H1 (cell line): ENCODE results near the gene KCMF1. TPM values are rescaled to one million over a fixed set of nuclear protein-coding genes. Genes with fewer than 3 reads are reported as not detected.

ENCODE experiments used
- CTCF ChIA-PET: fragments of 300-600 bp; sonication (Branson Sonifier 250); formaldehyde crosslinking; loops from one replicate; lab custom pipeline; 2021; ENCODE audit not compliant: partially characterized antibody; lab: Charles Lee
- POLR2A ChIA-PET: fragments of 300-600 bp; sonication (Branson Sonifier 250); formaldehyde crosslinking; loops from one replicate; lab custom pipeline; 2021; ENCODE audit warnings: inconsistent platforms; ENCODE audit not compliant: partially characterized antibody; lab: Charles Lee
- DNase-seq, 2 experiments: peaks; one replicate each; pipeline versions ENCODE4 v3.0.0 to v3.0.0-alpha.2; 2010 to 2022; ENCODE audit warnings: low spot score in 2 of 2, low read depth in 1 of 2, mixed read lengths in 1 of 2
- FAIRE-seq: peaks from 2 replicates; lab custom pipeline; 2011; peaks lifted over from hg19 to GRCh38; lab: Jason Lieb, UNC
- H2AFZ ChIP-seq: 2 replicates; pipeline ENCODE4 v1.8.1; 2012; ENCODE audit warnings: low read length, inconsistent platforms
- H2AK5ac ChIP-seq: 2 replicates; pipeline ENCODE4 v1.6.1; 2013; ENCODE audit warnings: low read depth, low read length
- H2BK120ac ChIP-seq: replicated peaks from 2 replicates; pipeline ENCODE3; 2013; ENCODE audit warnings: low read depth, low read length, inconsistent platforms
- H2BK12ac ChIP-seq: 2 replicates; pipeline ENCODE4 v1.6.1; 2013; ENCODE audit warnings: low read depth, low read length
- H2BK15ac ChIP-seq: 2 replicates; pipeline ENCODE4 v1.6.1; 2013; ENCODE audit warnings: low read length
- H2BK20ac ChIP-seq: 2 replicates; pipeline ENCODE4 v1.6.1; 2013; ENCODE audit warnings: low read length
- H2BK5ac ChIP-seq: 2 replicates; pipeline ENCODE4 v1.6.1; 2013; ENCODE audit warnings: low read depth, low read length
- H3K14ac ChIP-seq: 2 replicates; pipeline ENCODE4 v1.6.1; 2013; ENCODE audit warnings: inconsistent platforms; ENCODE audit not compliant: insufficient read length
- H3K18ac ChIP-seq: 2 replicates; pipeline ENCODE4 v1.6.1; 2013; ENCODE audit warnings: low read length; ENCODE audit errors: extremely low read depth
- H3K23ac ChIP-seq: 2 replicates; pipeline ENCODE4 v1.6.1; 2013; ENCODE audit warnings: inconsistent platforms; ENCODE audit not compliant: insufficient read length
- H3K23me2 ChIP-seq: 2 replicates; pipeline ENCODE4 v1.6.1; 2013; ENCODE audit warnings: low read depth, low read length
- H3K27ac ChIP-seq: 2 replicates; pipeline ENCODE4 v1.6.1; 2011; ENCODE audit warnings: low read depth, low read length, inconsistent platforms
- H3K27me3 ChIP-seq, 4 experiments: replicated peaks in 1 of 4; 1 replicate in 1 of 4; 2 replicates in 3 of 4; pipeline versions ENCODE4 v1.6.1 to v1.8.1; 2011 to 2013; ENCODE audit warnings: low read length in 3 of 4, mild to moderate bottlenecking in 3 of 4, inconsistent platforms in 2 of 4, mixed read lengths in 2 of 4, moderate library complexity in 1 of 4; ENCODE audit not compliant: control insufficient read depth in 3 of 4, insufficient read depth in 3 of 4; ENCODE audit errors: extremely low read depth in 1 of 4
- H3K36me3 ChIP-seq, 4 experiments: 2 replicates each; pipeline versions ENCODE4 v1.6.1 to v1.8.1; 2011 to 2013; ENCODE audit warnings: mild to moderate bottlenecking in 4 of 4, low read length in 3 of 4, moderate library complexity in 2 of 4, control low read depth in 1 of 4, inconsistent platforms in 1 of 4; ENCODE audit not compliant: insufficient read depth in 4 of 4, control insufficient read depth in 2 of 4
- H3K4ac ChIP-seq: replicated peaks from 2 replicates; pipeline ENCODE3; 2013; ENCODE audit warnings: low read length, low read depth, mixed read lengths, inconsistent platforms; ENCODE audit not compliant: insufficient read length
- H3K4me1 ChIP-seq, 4 experiments: replicated peaks in 1 of 4; 1 replicate in 1 of 4; 2 replicates in 3 of 4; pipeline versions ENCODE4 v1.6.1 to v1.8.1; 2011 to 2013; ENCODE audit warnings: low read length in 3 of 4, inconsistent platforms in 2 of 4, mixed read lengths in 1 of 4; ENCODE audit not compliant: insufficient read depth in 4 of 4, control insufficient read depth in 3 of 4
- H3K4me2 ChIP-seq, 2 experiments: 2 replicates each; pipeline versions ENCODE4 v1.6.1 to v1.8.1; 2011 to 2013; ENCODE audit warnings: low read depth in 2 of 2, low read length in 2 of 2, control low read depth in 1 of 2, inconsistent platforms in 1 of 2, mild to moderate bottlenecking in 1 of 2; ENCODE audit not compliant: insufficient read depth in 1 of 2
- H3K4me3 ChIP-seq, 4 experiments: fragments of 200-600, 300-600 bp in 1 of 4; sonication (generic), shearing (Covaris generic), sonication (Bioruptor Twin) in 1 of 4; 2 replicates each; pipeline versions ENCODE4 v1.5.1 to v1.8.1; 2011 to 2016; ENCODE audit warnings: low read length in 4 of 4, low read depth in 3 of 4, control low read depth in 2 of 4, inconsistent platforms in 2 of 4, mild to moderate bottlenecking in 2 of 4, mixed read lengths in 1 of 4, moderate library complexity in 1 of 4; ENCODE audit not compliant: insufficient read depth in 2 of 4; ENCODE audit errors: extremely low read depth in 1 of 4
- H3K56ac ChIP-seq: replicated peaks from 2 replicates; pipeline ENCODE3; 2013; ENCODE audit warnings: low read depth, mild to moderate bottlenecking, mixed read lengths, low read length, inconsistent platforms; ENCODE audit not compliant: insufficient read length
- H3K79me1 ChIP-seq: 2 replicates; pipeline ENCODE4 v1.6.1; 2013; ENCODE audit warnings: low read depth, low read length, control low read depth
- H3K79me2 ChIP-seq, 2 experiments: 2 replicates each; pipeline versions ENCODE4 v1.6.1 to v1.8.1; 2012 to 2013; ENCODE audit warnings: low read length in 2 of 2, mild to moderate bottlenecking in 2 of 2, inconsistent platforms in 1 of 2; ENCODE audit not compliant: insufficient read depth in 2 of 2, control insufficient read depth in 1 of 2
- H3K9ac ChIP-seq, 4 experiments: replicated peaks in 1 of 4; 1 replicate in 1 of 4; 2 replicates in 3 of 4; pipeline versions ENCODE4 v1.6.1 to v1.8.1; 2011 to 2013; ENCODE audit warnings: low read depth in 3 of 4, low read length in 3 of 4, control low read depth in 2 of 4, mild to moderate bottlenecking in 2 of 4, moderate library complexity in 2 of 4, inconsistent platforms in 1 of 4; ENCODE audit errors: extremely low read depth in 1 of 4
- H3K9me3 ChIP-seq, 2 experiments: 2 replicates each; pipeline versions ENCODE4 v1.6.1 to v1.8.1; 2012 to 2013; ENCODE audit warnings: mild to moderate bottlenecking in 2 of 2, moderate library complexity in 2 of 2, control low read depth in 1 of 2, inconsistent platforms in 1 of 2, low read depth in 1 of 2, low read length in 1 of 2, mixed read lengths in 1 of 2; ENCODE audit not compliant: insufficient read depth in 2 of 2
- H4K20me1 ChIP-seq, 2 experiments: replicated peaks in 1 of 2; 2 replicates each; pipeline versions ENCODE3 to v1.8.1; 2011 to 2013; ENCODE audit warnings: inconsistent platforms in 2 of 2, low read length in 2 of 2, mild to moderate bottlenecking in 1 of 2; ENCODE audit not compliant: insufficient read depth in 2 of 2, control insufficient read depth in 1 of 2
- H4K5ac ChIP-seq: 2 replicates; pipeline ENCODE4 v1.6.1; 2013; ENCODE audit warnings: low read length, low read depth, mixed read lengths, inconsistent platforms; ENCODE audit not compliant: insufficient read length
- H4K8ac ChIP-seq: 2 replicates; pipeline ENCODE4 v1.8.0; 2013; ENCODE audit warnings: mild to moderate bottlenecking, moderate library complexity, low read length, inconsistent platforms; ENCODE audit not compliant: insufficient read depth; ENCODE audit errors: extremely low read depth
- H4K91ac ChIP-seq: replicated peaks from 2 replicates; pipeline ENCODE3; 2013; ENCODE audit warnings: low read length, mixed read lengths, inconsistent platforms; ENCODE audit not compliant: insufficient read length
- ATF2 ChIP-seq: IDR thresholded peaks from 2 replicates; pipeline ENCODE4 v1.6.1; 2012; ENCODE audit warnings: low read length, inconsistent platforms
- BACH1 ChIP-seq: IDR thresholded peaks from 2 replicates; pipeline ENCODE4 v1.6.1; 2012; ENCODE audit warnings: low read length, improper control_type of control experiment
- BCL11A ChIP-seq, 2 experiments: IDR thresholded peaks; one replicate each; pipeline ENCODE4 v1.6.1; 2011; ENCODE audit warnings: low read depth in 2 of 2, low read length in 2 of 2, mild to moderate bottlenecking in 2 of 2
- CREB1 ChIP-seq: IDR thresholded peaks from 2 replicates; pipeline ENCODE4 v1.6.1; 2012; ENCODE audit warnings: inconsistent platforms
- JUND ChIP-seq: IDR thresholded peaks from 2 replicates; pipeline ENCODE4 v1.6.1; 2011; ENCODE audit warnings: mild to moderate bottlenecking, improper control_type of control experiment, low read length
- KDM1A ChIP-seq: fragments of 200-600, 300-600 bp; sonication (generic); IDR thresholded peaks from 2 replicates; pipeline ENCODE4 v1.7.1; 2016; ENCODE audit warnings: mild to moderate bottlenecking, low read length, borderline replicate concordance
- RFX5 ChIP-seq: IDR thresholded peaks from 2 replicates; pipeline ENCODE4 v1.6.1; 2011; ENCODE audit warnings: low read depth, low read length, improper control_type of control experiment, borderline replicate concordance
- SRF ChIP-seq: IDR thresholded peaks from 2 replicates; pipeline ENCODE4 v1.6.1; 2011; ENCODE audit warnings: mild to moderate bottlenecking, low read depth, low read length, moderate library complexity
- SUZ12 ChIP-seq: fragments of 200-600 bp; sonication (generic); IDR thresholded peaks from 2 replicates; pipeline ENCODE4 v1.6.1; 2012; ENCODE audit warnings: mild to moderate bottlenecking, inconsistent platforms, low read length, moderate library complexity, mixed read lengths
- ZNF274 ChIP-seq: IDR thresholded peaks from 2 replicates; pipeline ENCODE4 v1.7.0; 2012; ENCODE audit warnings: low read length, borderline replicate concordance; ENCODE audit errors: extremely low read depth
- WGBS, 2 experiments: shearing (Covaris generic) in 1 of 2; methylation state at CpG; one replicate each; pipeline versions ENCODE4 v1.1.6 to v1.1.7; 2013 to 2015; ENCODE audit warnings: low lambda C conversion rate in 2 of 2, mixed read lengths in 2 of 2, inconsistent platforms in 1 of 2, low coverage in 1 of 2, missing lambda C conversion rate in 1 of 2; ENCODE audit not compliant: insufficient replicate concordance in 2 of 2, insufficient coverage in 1 of 2, insufficient read length in 1 of 2; ENCODE audit errors: extremely low coverage in 1 of 2, missing lambda C conversion rate in 1 of 2; 5-methylcytosine and 5-hydroxymethylcytosine counted together
- polyA plus RNA-seq, 7 experiments: library from polyadenylated mRNA; depleted of rRNA in 3 of 7; stranded (reverse) in 5 of 7; unstranded in 2 of 7; fragments of >200 nt in 5 of 7; fragments of 200-250 nt in 2 of 7; gene quantifications; 1 replicate in 5 of 7; 2 replicates in 1 of 7; 4 replicates in 1 of 7; pipeline versions ENCODE4 v1.2.1 to v1.2.3, GENCODE V29; 2011 to 2013; ENCODE audit warnings: missing spikeins in 2 of 7, mixed read lengths in 2 of 7
- total RNA-seq: library from RNA; stranded (reverse); fragmentation: NEBNext Ultra II Directional; extraction: Animal tissue kit (Norgen Biotek cat#: 25700); gene quantifications from 2 replicates; pipeline ENCODE4 v1.2.1, GENCODE V29; 2021

KCMF1 gene
- total and polyA plus RNA-seq, 2 of the 8 experiments (the other 6 are each of a cell fraction or from before 2014, with no cell fraction given): 86.9 to 149 TPM

- Histone ChIP-seq H2BK15ac (no peak overlapping the region), H3K18ac (no peak overlapping the region), H2AFZ (no peak overlapping the region), H3K4me1 (no peaks in the 10 kb centered on the region; a peak in 4 of 7 replicates), H3K9me3 (no peaks in the 10 kb centered on the region), H4K5ac (no peak overlapping the region), H3K23ac (no peak overlapping the region), H3K4ac (no peak overlapping the region), H3K4me2 (no peak overlapping the region), H3K36me3 (no peaks in the 10 kb centered on the region), H2BK5ac (no peak overlapping the region), H3K79me2 (peaks cover 71 to 100% of the 10 kb centered on the region in 2 experiments), H3K27me3 (no peaks in the 10 kb centered on the region), H3K4me3 (no peak overlapping the region), H3K56ac (no peak overlapping the region), H3K23me2 (no peaks in the 10 kb centered on the region), H3K14ac (no peak overlapping the region), H2BK120ac (no peak overlapping the region), H3K9ac (no peak overlapping the region), H4K20me1 (peaks cover 22 to 29% of the 10 kb centered on the region in 2 experiments), H4K8ac (no peak overlapping the region), H2BK12ac (no peak overlapping the region), H2AK5ac (no peak overlapping the region), H4K91ac (no peak overlapping the region), H2BK20ac (no peak overlapping the region), H3K27ac (no peak overlapping the region), H3K79me1 (no peaks in the 10 kb centered on the region; the same call in 1 of the 2 replicates)
- POLR2A ChIA-PET: interaction anchor here (0.7 to 1.8 kb wide), 3 partner anchors 10 to 16 kb away, joined by 3 to 6 read pairs (median 4); no protein-coding TSS in a partner anchor
- CTCF ChIA-PET: interaction anchor here (0.5 to 1.3 kb wide), 2 partner anchors 11 to 245 kb away, joined by 3 read pairs; no protein-coding TSS in a partner anchor
- TF ChIP-seq BCL11A (IDR thresholded peaks at IDR 0.05; ENCODE audit: low read depth in 2 of 2, low read length in 2 of 2) (no peak), SRF (no peak), BACH1 (no peak), RFX5 (no peak), CREB1 (no peak), KDM1A (no peak), JUND (no peak), ATF2 (no peak), SUZ12 (no peak), ZNF274 (no peak)
- no peak for DNase-seq
- WGBS, 2 experiments: 100% methylated on average over 1 of the region's 1 CpG
- FAIRE-seq: no peak
These were observed 15.1 kb downstream of the KCMF1 start for GRCh38 chr2:84986018-84986417.
